GM12878 (cell line): ENCODE data around the gene DUOX1. TPM values are rescaled to one million over a fixed set of nuclear protein-coding genes. Genes with fewer than 3 reads are reported as not detected.

Source experiments
- ATAC-seq: fragments of 200-7000 bp; cut with Tn5 transposase; 3 replicates; pipeline ENCODE4 v1.9.1; 2020; ENCODE audit warnings: mild to moderate bottlenecking, moderate library complexity
- BruUV-seq: library from RNA; stranded (reverse); fragments of 400-500 nt; replicated peaks from 2 replicates; lab custom pipeline; 2021; lab: Mats Ljungman, UMichigan
- CTCF ChIA-PET: fragments of 300-600 bp; sonication (Branson Sonifier 250); formaldehyde crosslinking; extraction: SDS; loops from one replicate; lab custom pipeline; 2021; ENCODE audit warnings: inconsistent platforms; lab: Yijun Ruan, JAX
- POLR2A ChIA-PET: fragments of 350-600 bp; formaldehyde crosslinking; extraction: SDS; loops from one replicate; lab custom pipeline; 2021; ENCODE audit warnings: inconsistent platforms; lab: Charles Lee
- RAD21 ChIA-PET: fragments of 300-600 bp; sonication (Branson Sonifier 250); formaldehyde crosslinking; loops from one replicate; lab custom pipeline; 2023; ENCODE audit warnings: antibody characterized with exemption; ENCODE audit not compliant: unreplicated experiment; lab: Charles Lee
- SMC1A ChIA-PET: fragments of 300-600 bp; sonication (Branson Sonifier 250); formaldehyde crosslinking; loops from one replicate; lab custom pipeline; 2023; ENCODE audit not compliant: unreplicated experiment, uncharacterized antibody; lab: Charles Lee
- DNase-seq: peaks from one replicate; pipeline ENCODE4 v3.0.0-alpha.2; 2011; ENCODE audit warnings: low read depth, low spot score
- FAIRE-seq: peaks from 3 replicates; lab custom pipeline; 2011; peaks lifted over from hg19 to GRCh38; lab: Jason Lieb, UNC
- H2AFZ ChIP-seq: 2 replicates; pipeline ENCODE4 v1.6.0; 2011; ENCODE audit warnings: low read depth, low read length, control low read depth; ENCODE audit not compliant: control insufficient read depth
- H3K27ac ChIP-seq: 2 replicates; pipeline ENCODE4 v1.5.1; 2011; ENCODE audit warnings: control low read depth; ENCODE audit not compliant: control insufficient read depth, insufficient read depth
- H3K27me3 ChIP-seq, 2 experiments: replicated peaks in 1 of 2; 2 replicates each; pipeline versions ENCODE4 v1.6.0 to v1.6.1; 2011; ENCODE audit warnings: low read length in 1 of 2; ENCODE audit not compliant: control insufficient read depth in 2 of 2, insufficient read depth in 2 of 2
- H3K36me3 ChIP-seq, 2 experiments: 2 replicates each; pipeline ENCODE4 v1.5.1; 2011; ENCODE audit warnings: low read length in 1 of 2; ENCODE audit not compliant: control insufficient read depth in 2 of 2, insufficient read depth in 2 of 2
- H3K4me1 ChIP-seq: 2 replicates; pipeline ENCODE4 v1.6.1; 2011; ENCODE audit warnings: mild to moderate bottlenecking, low read length, moderate library complexity, mixed read lengths; ENCODE audit not compliant: control insufficient read depth, insufficient read depth
- H3K4me2 ChIP-seq: 2 replicates; pipeline ENCODE4 v1.6.0; 2011; ENCODE audit warnings: control low read depth; ENCODE audit not compliant: control insufficient read depth, insufficient read depth
- H3K4me3 ChIP-seq: fragments of 200-600 bp; sonication (generic); 2 replicates; pipeline ENCODE4 v1.5.1; 2016
- H3K79me2 ChIP-seq: 2 replicates; pipeline ENCODE4 v1.6.0; 2011; ENCODE audit warnings: low read length; ENCODE audit not compliant: control insufficient read depth, insufficient read depth
- H3K9ac ChIP-seq: 2 replicates; pipeline ENCODE4 v1.8.0; 2011; ENCODE audit warnings: low read length, control low read depth, mixed read lengths; ENCODE audit not compliant: control insufficient read depth, insufficient read depth
- H3K9me3 ChIP-seq: replicated peaks from 3 replicates; pipeline ENCODE4 v1.5.1; 2011; ENCODE audit warnings: mild to moderate bottlenecking, low read length; ENCODE audit not compliant: control insufficient read depth, insufficient read depth
- H4K20me1 ChIP-seq: 2 replicates; pipeline ENCODE4 v1.6.0; 2011; ENCODE audit not compliant: control insufficient read depth, insufficient read depth
- HDAC2 ChIP-seq: fragments of 200-600 bp; sonication (generic); IDR thresholded peaks from 2 replicates; pipeline ENCODE4 v1.6.1; 2017
- NBN ChIP-seq: fragments of 450-650 bp; IDR thresholded peaks from 2 replicates; pipeline ENCODE4 v1.6.1; 2016
- PKNOX1 ChIP-seq: fragments of 450-650 bp; IDR thresholded peaks from 2 replicates; pipeline ENCODE4 v1.6.1; 2016; ENCODE audit warnings: mild to moderate bottlenecking
- RELB ChIP-seq: fragments of 450-650 bp; IDR thresholded peaks from 2 replicates; pipeline ENCODE4 v1.6.1; 2017; ENCODE audit warnings: low read depth, mild to moderate bottlenecking, moderate library complexity
- SP1 ChIP-seq: IDR thresholded peaks from one replicate; pipeline ENCODE4 v1.6.1; 2011; ENCODE audit warnings: low read depth, low read length
- SPI1 ChIP-seq: IDR thresholded peaks from 2 replicates; pipeline ENCODE4 v1.6.1; 2011; ENCODE audit warnings: low read depth, mild to moderate bottlenecking, low read length, moderate library complexity, borderline replicate concordance; ENCODE audit not compliant: insufficient read depth
- WGBS: methylation state at CpG from one replicate; pipeline ENCODE4 v1.1.6; 2016; ENCODE audit warnings: low lambda C conversion rate; ENCODE audit not compliant: insufficient replicate concordance, insufficient coverage; ENCODE audit errors: missing lambda C conversion rate; 5-methylcytosine and 5-hydroxymethylcytosine counted together
- in situ Hi-C: fragments of 300-500 bp; cut with MboI; formaldehyde crosslinking; loops from 9 replicates; pipeline ENCODE4 v1.14.3; 2018; ENCODE audit warnings: mixed read lengths
- intact Hi-C: fragments of 100-400 bp; cut with micrococcal nuclease; formaldehyde crosslinking; loops from one replicate; pipeline ENCODE4 v1.14.2; 2022; ENCODE audit not compliant: unreplicated experiment
- polyA plus RNA-seq, 11 experiments: library from polyadenylated mRNA; depleted of rRNA in 4 of 11; unstranded in 6 of 11; stranded (reverse) in 5 of 11; fragments of >200 nt; fragmentation: Nextera tagmentation in 4 of 11; fragmentation: Illumina TruSeq in 1 of 11; extraction: Ambion mirVana in 4 of 11; extraction: Trizol in 1 of 11; gene quantifications; 1 replicate in 1 of 11; 2 replicates in 10 of 11; pipeline versions ENCODE4 v1.2.1 to v1.2.3, GENCODE V29; 2011 to 2016; ENCODE audit warnings: inconsistent platforms in 2 of 11, missing spikeins in 2 of 11, low read depth in 1 of 11
- total RNA-seq, 4 experiments: library from RNA; depleted of rRNA in 3 of 4; stranded (reverse); fragments of >200 nt in 3 of 4; fragmentation: Illumina TruSeq in 1 of 4; extraction: Trizol in 1 of 4; gene quantifications; 2 replicates each; pipeline versions ENCODE4 v1.2.1 to v1.2.3, GENCODE V29; 2013 to 2021
- TF ChIP-seq, protein P1 (sequence below): IDR thresholded peaks from 2 replicates; pipeline ENCODE4 v1.6.1; 2011; ENCODE audit warnings: mild to moderate bottlenecking, low read depth, low read length, moderate library complexity; ENCODE audit not compliant: insufficient replicate concordance

Gene DUOX1
- total and polyA plus RNA-seq, 10 of the 15 experiments (the other 5 are each of a cell fraction or from before 2014, with no cell fraction given) = 0.02 to 2.1 (median 0.26) TPM; not detected in 3

DNA sequence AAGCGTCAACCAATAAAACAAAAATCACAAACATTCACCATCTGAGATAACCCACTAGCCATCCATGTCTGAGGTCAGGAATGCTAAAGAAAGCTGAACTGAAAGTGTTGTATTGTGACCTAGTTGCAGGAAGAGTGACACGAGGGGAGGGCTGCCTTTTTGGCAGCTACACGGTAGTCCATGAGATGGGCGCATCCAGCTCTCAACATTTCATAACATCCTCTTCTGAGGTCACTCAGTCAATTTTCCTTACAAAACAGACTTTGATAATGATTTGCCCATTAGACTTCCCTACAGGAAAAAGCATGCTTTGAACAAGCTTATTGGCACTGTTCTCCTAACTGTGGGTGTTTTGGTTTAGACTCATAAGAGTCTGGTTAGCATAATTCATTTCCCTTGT is 73.4 kb downstream of the DUOX1 start:
- peak overlapping the region; percentile 25; the same call in 1 of the 2 replicates for H2AFZ ChIP-seq

More for the DNA sequence above, 73.4 kb downstream of the DUOX1 start:
- no peaks in the 10 kb centered on the region for H3K36me3 ChIP-seq
- no peak overlapping the region for H3K27ac ChIP-seq
- FAIRE-seq (no peak), DNase-seq (no peak), ATAC-seq (no peak)
- H3K79me2 ChIP-seq = no peaks in the 10 kb centered on the region
- no TSS peak for BruUV-seq
- H3K27me3 ChIP-seq = no peaks in the 10 kb centered on the region
- no peak overlapping the region for H3K4me2 ChIP-seq
- no peaks in the 10 kb centered on the region; the same call in none of the 2 replicates for H3K4me1 ChIP-seq
- H3K9me3 ChIP-seq = no peaks in the 10 kb centered on the region
- 40% methylated on average over 4 of the region's 4 CpGs for WGBS
- H4K20me1 ChIP-seq = no peaks in the 10 kb centered on the region
- CTCF ChIA-PET = interaction anchor here (0.6 to 11.2 kb wide), 18 partner anchors 14 to 385 kb away, joined by 3 to 253 read pairs (median 10); a partner anchor contains a TSS
- POLR2A ChIA-PET = interaction anchor here (1.0 to 2.1 kb wide), 2 partner anchors 22 to 37 kb away, joined by 6 to 7 read pairs; no protein-coding TSS in a partner anchor
- SMC1A ChIA-PET = interaction anchor here (1.0 to 14.4 kb wide), 10 partner anchors 9 to 386 kb away, joined by 3 to 159 read pairs (median 7); a partner anchor contains a TSS
- RAD21 ChIA-PET = interaction anchor here (0.6 to 8.2 kb wide), 10 partner anchors 9 to 228 kb away, joined by 3 to 104 read pairs (median 4); partner anchors contain the start of gene SHF
- intact Hi-C loops = loop anchor here (10.0 kb wide), 1 partner anchor 412 kb away; no protein-coding TSS in a partner anchor
- in situ Hi-C loops = loop anchor here (5.0 kb wide), 1 partner anchor 189 kb away; no protein-coding TSS in a partner anchor
- TF ChIP-seq HDAC2 (no peak), PKNOX1 (peak; percentile 58; the same call in 1 of the 2 replicates), RELB (peak; percentile 49), NBN (0 out of 2 replicates have a peak, but pooled peaks have one; percentile 34), SP1 (no peak), SPI1 (peak; percentile 28; the same call in 1 of the 2 replicates)
- TF ChIP-seq, protein P1, sequence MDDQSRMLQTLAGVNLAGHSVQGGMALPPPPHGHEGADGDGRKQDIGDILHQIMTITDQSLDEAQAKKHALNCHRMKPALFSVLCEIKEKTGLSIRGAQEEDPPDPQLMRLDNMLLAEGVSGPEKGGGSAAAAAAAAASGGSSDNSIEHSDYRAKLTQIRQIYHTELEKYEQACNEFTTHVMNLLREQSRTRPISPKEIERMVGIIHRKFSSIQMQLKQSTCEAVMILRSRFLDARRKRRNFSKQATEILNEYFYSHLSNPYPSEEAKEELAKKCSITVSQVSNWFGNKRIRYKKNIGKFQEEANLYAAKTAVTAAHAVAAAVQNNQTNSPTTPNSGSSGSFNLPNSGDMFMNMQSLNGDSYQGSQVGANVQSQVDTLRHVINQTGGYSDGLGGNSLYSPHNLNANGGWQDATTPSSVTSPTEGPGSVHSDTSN = no peak
- no peak overlapping the region for H3K4me3 ChIP-seq
- H3K9ac ChIP-seq = no peak overlapping the region
